ENCODE data around the gene KIF25.

The KIF25 gene, protein sequence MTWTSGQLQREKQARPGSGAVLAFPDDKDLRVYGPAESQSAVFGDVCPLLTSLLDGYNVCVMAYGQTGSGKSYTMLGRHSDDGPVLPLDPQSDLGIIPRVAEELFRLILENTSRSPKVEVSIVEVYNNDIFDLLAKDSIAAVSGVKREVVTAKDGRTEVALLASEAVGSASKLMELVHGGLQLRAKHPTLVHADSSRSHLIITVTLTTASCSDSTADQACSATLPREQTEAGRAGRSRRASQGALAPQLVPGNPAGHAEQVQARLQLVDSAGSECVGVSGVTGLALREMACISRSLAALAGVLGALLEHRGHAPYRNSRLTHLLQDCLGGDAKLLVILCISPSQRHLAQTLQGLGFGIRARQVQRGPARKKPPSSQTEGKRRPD

DNA sequence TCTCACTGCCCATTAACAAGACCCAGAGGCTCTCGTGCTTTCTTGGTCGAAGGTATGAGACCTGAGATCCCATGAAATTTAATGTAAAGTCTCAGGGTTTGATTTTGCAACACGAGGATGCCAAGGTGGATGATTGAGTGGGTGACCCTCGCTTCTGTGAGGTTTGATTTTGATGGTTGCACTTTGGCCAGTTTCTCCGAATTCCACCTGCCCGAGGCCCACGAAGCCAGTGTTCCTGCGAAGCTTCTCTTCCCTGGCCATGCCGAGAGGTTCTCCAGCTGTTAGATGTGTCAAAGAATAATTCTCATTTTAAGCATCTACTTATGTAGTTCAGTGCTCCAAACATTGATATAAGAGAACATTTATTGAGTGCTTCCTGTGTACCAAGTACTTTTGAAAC lies at the start of gene KIF25:
Gene KIF25 (plus strand): TSS at position 30 of the 400 bp plus-strand sequence. CDS start 31,915 bp downstream, outside the sequence.
- no peak for DNase-seq (ENCODE audit: low read depth, low spot score)

DNA sequence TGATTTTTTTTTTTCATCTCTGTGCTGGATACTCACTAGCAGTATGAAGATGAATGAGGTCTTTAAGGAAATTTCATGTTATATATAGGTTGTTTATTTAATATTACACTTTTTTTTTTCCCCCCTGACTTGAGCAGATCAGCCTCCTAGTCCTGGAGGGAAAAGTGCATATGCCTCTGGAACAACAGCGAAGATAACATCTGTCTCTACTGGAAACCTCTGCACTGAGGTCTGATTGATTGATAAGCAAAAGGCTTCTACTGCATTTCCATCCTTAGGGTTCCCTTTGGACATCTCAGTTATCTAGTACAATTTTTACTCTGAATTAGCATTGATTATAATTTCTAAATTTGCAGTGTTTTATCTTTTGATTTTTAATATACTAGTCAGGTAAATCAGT lies 49.8 kb upstream of the KIF25 start:
- no peak for DNase-seq (ENCODE audit: low read depth, low spot score)

DNA sequence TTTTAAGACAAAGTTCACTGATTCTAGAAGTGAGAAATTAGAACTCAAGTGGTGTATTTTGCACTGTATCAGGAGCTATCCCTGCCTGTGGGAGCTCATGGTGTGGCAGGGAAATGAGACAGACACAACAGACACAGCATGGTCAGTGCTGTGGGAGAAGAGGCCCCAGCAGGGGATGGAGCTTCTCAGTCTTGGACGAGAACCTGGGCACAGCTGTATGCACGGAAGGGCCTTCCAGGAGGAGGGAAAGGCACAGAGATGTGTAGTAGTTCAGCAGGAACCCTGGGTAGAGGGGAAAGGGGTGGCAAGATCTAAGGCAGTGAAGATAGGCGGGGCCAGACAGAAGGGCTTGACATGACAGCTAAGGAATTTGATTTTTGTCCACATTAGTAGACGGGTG lies 48.8 kb upstream of the KIF25 start:
- no peak for DNase-seq (ENCODE audit: low read depth, low spot score)

DNA sequence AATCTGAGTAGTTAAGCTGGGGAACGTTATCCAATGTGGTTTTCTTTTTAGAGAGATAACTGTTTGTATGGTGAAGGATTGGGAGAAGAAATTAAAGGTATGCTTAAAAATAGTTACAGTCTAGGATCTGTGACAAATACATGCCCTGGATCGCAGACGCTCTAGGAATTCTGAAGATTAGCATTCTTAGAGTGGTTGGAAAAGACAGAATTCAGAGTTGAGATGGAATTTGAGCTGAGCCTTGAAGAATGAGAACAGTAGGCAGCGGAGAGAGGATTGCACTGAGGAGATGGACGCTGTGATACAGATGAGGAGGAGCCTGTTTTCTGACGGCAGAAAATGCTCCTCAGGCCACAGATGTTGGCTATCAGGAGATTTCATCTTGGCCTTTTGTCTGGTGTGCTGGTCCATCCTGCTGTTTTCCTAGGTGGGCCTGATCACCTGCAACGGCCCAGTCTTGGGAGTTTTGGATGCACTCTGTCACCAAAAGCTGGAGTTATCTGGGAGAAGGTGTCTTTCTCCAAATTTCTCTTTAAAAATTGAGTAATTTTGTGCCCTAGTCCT lies 48.3 kb upstream of the KIF25 start:
- peak; percentile 42 for DNase-seq (ENCODE audit: low read depth, low spot score)

DNA sequence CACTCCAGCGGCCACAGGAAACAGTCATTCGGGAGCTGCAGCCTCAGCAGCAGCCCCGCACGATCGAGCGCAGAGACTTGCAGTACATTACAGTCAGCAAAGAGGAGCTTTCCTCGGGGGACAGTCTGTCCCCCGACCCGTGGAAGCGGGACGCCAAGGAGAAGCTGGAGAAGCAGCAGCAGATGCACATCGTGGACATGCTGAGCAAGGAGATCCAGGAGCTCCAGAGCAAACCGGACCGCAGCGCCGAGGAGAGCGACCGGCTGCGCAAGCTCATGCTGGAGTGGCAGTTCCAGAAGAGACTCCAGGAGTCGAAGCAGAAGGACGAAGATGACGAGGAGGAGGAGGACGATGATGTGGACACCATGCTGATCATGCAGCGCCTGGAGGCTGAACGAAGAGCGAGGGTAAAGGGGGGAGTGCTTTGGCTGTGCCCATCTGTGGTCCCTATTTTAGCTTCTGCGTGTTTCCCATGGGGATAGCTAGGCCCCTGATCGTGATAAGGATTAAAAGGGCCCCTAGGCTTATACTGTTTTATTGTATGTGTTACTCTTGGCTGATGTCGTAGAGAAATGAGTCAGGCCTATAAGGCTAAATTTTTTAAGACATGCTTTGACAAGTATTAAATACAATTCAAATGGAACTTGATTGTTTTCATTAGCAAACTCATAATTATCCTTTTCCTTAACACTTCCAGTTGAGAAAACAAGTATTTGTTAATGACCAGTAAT lies 45.5 kb upstream of the KIF25 start:
- DNase-seq (ENCODE audit: low read depth, low spot score), result no peak

DNA sequence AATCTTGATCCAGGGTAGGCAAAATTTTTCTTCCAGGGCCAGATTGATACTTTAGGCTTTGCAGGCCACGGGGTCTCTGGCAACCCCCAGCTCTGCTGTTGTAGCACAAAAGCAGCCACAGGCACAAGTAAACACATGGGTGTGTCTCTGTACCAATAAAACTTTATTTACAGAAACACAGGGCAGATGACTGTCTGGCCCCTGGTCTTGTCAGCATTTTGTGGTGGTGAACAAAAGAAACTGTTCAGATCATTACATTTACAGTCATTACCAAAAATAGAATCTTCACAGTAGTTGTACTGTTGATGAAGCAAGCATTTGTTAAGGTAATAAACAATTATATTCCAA lies 45.0 kb upstream of the KIF25 start:
- no peak for DNase-seq (ENCODE audit: low read depth, low spot score)

DNA sequence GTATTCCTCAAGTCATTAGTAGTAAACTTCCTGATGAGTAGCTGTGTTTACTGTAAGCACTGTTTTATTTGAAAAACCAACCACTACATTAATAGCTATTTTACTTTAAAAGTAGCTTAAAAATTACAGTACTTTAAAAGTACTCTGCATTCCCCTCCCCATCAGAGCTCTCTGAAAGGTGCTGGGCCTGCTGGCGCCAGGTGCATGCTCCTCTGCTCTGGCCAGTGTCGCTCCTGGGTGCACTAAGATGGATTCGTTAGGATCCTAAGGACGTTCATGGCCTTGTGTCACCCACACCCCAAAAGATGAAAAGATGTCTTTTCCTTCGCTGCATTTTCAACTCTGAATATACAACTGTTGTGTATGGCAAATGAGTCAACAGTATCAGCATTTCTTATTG lies 43.9 kb upstream of the KIF25 start:
- DNase-seq (ENCODE audit: low read depth, low spot score), result no peak

DNA sequence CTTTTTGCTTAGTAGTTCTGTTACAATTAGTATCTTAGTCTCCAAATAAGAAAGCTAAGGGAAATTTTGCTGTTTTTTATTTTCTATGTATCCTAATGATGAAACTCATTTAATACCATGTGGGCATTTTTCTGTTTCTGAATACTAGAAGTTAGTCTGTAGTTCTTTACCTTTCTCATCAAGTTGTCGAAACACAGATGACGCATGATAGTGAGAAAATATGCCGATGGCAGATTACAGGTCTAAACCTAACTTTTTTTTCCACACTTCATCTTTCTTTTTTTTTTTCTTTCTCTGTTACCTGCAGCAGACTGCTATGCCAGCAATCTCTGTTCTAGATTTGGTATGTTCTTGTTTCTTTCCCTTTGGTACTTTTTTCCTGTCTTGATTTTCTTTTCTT lies 43.3 kb upstream of the KIF25 start:
- no peak for DNase-seq (ENCODE audit: low read depth, low spot score)

DNA sequence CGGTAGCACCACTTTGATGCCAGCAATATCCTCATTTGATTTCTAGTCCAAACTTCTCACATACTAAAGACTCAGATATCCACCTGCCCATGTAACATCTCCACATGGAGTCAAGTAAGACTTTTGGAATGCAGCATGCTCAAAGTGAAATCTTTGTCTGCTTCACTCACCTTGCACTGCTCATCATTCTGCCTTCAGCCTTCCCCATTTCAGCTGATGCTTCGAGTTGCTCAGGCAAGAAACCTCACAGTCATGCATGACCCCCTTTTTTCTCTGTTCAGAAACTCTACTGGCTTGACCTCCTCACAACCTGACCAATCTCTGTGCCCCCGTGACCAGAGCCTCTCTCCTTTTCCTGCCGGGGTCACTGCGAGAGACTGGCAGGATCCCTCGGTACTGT lies 41.0 kb upstream of the KIF25 start:
- DNase-seq (ENCODE audit: low read depth, low spot score), result no peak

DNA sequence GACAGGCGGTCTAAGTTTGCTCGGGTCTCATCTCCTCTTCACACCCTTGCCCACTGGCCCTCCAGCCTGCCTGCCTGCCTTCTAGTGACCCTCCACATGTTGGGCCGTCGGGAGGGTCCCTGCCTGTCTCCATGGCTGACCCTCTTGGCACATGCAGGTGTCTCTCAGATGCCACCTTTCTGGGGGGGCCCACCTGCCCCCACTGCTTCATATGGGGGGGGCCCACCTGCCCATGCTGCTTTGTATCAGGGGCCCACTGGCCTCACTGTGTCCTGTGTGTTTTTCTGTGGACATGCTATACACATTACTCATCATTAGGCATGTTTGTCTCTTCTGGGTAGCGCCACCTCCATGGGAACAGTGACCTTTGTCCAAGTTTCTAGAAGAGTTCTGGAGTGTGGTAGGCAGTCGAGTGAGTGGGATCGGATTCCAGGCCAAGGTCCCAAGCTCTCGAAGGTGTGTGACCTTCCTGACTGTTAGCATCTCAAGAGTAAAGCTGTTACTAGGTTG lies 40.4 kb upstream of the KIF25 start:
- peak; percentile 48 for DNase-seq (ENCODE audit: low read depth, low spot score)

DNA sequence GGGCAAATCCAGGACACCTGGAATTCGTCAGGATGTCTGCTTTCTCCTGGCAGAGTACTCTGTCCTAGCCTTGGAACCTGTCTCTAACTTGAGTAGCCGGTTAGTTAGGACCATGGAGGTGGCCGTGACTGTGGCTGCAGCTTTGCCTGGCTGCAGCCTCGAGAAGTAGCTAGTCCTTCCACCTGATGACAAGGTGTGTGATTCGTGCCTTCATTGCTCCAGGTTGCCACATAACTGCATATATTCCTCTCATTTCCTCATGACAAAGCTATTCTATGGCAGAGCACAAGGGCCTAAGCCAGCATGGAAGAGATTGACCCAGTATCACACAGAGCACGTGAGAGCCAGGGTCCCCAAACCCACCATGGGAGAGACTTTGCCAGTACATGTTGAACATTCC lies 39.8 kb upstream of the KIF25 start:
- DNase-seq (ENCODE audit: low read depth, low spot score), result no peak

DNA sequence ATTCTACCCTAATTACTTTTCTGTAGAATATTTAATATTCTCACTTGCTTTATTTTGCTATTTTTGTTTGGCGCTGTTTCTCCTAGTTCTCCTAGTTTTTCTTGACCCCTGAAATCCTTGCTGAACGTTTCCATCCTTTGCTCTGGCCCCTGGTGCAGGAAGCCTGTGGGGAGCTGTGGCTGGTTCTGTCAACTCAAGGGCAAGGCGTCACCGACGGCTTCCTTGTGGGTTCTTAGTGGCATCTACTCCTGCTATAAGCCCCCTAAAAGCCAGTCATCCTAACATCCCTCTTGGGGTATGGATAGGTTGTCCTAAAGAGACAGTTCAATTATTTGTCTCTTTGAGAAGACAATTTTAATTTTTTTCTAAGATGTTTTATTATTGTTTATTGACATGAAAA lies 36.9 kb upstream of the KIF25 start:
- DNase-seq (ENCODE audit: low read depth, low spot score), result no peak

DNA sequence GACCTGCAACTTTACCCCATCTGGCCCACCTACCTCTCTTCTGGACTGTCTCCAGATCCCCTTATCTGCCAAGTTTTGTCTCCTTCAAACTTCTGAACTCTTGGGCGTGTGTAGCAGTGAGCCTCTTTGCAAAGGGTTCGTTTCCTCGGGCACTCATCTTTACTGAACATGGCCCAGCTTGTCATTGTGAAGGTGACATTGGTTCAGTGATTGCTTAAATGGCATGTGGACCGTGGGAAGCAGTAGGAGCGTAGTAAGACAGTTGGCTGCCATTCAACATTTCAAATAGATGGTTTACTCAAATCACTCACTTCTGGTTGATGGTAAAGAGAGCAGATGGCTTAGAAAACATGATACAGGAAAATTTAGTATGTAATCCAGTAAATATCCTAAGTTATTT lies 34.8 kb upstream of the KIF25 start:
- no peak for DNase-seq (ENCODE audit: low read depth, low spot score)

DNA sequence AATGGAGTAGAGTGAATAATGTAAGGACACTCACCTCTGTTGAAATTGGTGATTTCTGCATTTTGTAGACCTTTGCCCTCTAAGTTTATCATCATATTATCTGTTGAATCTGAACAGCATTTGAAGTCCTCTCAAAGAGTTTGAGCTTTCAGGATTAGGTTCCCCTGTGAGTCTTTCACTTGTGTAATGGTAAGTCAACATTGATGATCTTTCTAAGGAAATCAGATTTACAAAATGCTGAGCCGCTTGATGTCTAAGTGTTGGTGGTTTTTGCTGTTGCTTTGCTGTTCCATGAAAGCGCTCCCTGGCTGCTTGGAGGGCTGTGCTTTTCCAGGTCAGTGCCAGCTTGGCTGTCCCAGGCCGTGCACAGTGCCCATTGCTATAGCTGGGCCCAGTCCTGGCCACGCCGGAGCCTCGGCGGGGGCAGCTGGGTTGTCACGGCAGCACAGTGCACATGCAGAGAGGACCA lies 33.8 kb upstream of the KIF25 start:
- DNase-seq (ENCODE audit: low read depth, low spot score), result no peak

DNA sequence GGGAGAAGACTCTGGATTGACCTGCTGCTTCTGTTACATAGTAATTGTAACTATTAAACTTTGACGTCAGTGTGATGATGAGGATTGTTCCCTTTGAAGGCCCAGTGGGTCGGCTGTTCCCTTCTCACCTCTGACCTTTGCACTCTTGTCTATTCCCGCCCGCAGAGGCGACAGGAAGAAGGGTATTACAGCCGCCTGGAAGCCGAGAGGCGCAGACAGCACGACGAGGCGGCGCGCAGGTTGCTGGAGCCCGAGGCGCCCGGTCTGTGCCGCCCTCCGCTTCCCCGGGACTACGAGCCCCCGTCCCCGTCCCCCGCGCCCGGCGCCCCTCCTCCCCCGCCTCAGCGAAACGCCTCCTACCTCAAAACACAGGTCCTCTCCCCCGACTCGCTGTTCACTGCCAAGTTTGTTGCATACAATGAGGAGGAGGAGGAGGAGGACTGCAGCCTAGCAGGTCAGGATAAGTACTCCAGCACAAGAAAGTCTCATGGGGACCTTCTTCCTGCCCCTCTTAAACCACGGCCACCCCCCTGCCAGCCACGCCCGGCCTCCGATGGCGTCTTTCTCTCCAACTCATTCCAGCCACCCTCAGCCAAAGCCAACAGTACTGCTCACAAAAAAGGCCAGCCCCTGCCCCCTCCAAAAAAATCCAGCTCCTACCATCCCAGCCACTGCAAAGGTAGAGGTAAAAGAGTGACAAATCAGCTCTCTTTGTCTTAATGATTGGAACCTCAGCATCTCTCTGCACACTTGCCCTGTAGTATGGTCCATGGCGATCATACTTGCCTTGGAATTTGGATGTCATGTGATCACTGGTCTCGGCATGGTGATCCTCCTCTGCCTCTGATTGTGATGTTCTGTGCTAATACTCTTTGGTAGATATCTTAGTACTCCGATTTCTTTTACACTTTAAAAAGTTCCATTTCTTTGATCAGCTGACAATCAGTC lies 31.6 kb upstream of the KIF25 start:
- DNase-seq (ENCODE audit: low read depth, low spot score), result no peak

DNA sequence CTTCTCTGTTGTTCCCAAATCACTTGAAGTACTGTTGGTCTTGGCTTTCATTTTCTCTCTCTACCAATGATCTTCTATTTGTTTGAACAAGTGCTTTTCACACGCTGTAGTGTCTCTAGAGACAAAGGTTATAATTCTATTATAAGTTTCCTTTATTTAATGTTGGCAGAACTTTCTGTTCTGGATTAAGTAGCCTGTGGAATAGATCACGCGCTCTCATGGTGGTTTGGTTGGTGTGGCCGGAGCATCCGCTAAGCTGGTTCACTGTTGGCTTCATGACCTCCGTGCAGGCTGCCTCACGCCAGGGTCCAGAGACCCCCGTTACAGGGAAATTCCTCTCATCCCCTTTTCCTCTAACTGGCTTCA lies 30.9 kb upstream of the KIF25 start:
- DNase-seq (ENCODE audit: low read depth, low spot score), result no peak

DNA sequence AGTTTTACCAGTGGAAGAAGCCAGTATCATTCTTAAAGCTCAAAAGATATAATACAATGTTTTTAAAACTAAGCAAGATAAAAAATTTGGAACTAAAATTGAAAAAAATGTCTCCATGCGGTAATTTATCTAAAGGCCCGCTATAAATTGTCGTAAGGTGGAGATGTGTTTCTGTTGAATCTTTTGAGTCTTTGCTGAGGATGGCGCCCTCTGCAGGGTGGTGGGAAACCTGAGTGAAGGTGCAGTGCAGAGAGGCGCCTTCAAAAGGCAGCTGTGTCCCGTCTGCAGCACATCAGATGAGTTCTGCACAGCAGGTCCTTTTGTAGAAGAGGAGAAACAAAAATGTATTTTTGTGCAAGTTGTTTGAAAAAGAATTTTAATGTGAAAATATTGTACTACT lies 29.4 kb upstream of the KIF25 start:
- DNase-seq (ENCODE audit: low read depth, low spot score), result no peak

DNA sequence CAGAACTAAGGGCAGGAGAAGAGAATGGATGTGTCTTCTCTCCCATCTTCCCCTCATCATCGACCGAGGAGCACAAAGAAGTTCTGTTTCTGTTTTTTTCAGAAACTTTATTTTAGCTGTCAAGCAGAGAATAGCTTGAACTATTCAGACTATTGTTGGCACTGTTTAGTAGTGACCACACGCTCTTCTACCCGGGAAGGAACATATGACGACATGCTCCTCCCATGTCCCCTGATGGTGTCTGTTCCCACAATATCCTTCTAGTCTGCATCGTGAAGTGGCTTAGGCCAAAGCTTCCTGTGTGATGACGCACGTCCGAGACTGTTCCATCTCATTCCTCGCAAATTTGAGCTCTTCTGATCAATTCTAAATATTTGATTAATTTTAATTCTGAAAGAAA lies 27.2 kb upstream of the KIF25 start:
- DNase-seq (ENCODE audit: low read depth, low spot score), result peak; percentile 21

DNA sequence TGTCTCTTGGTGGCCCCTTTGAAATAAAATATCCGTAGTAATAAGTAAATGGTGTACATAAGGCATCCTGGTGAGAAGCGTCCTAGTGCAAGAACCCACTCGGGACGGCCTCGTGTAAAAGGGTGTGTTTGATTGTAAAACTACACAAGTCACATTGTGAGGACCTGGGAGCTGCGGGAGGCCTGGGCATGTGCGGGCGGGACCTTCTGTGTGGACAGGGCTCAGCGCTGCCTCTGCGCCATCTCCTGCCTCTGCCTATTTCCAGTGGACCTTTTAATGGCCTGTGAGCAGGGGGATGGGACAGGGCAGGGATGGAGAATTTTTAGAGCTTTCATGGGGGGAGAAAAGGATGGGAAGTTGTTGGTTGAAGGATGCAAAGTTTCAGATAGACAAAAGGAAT lies 25.3 kb upstream of the KIF25 start:
- no peak for DNase-seq (ENCODE audit: low read depth, low spot score)

DNA sequence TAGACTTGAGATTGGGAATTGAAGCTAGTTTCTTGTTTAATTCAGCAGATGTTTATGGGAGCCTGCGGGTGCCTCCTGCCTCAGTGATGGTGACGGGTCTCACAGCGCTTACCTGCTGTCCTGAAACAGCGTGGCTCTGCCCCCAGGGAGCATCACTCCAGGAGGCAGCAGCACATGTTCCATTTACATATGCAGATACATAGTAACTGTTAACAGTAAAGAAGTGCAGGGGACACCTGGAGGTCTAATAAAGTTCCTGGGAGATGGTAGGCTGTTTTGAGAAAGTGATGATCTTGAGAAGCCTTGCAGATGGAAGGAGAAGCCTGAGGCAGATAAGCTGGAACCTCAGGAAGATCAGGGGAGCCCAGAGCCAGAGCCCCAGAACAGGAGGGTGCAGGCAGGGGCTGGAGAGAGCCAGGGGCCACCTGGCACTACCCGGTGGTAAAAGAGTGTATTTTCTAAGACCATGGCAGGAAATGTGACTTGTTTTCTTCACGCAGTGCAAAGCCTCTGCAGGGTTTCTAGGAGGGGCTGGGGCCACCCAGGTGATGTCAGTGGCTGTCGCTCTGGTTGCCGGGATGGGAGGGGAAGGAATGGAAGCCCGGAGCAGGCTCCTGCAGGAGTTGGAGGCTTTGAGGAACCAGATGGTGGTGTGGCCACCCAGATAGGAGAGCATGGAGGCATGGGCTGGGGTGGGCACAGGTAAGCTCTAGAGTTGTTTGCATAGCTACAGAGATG lies 24.2 kb upstream of the KIF25 start:
- no peak for DNase-seq (ENCODE audit: low read depth, low spot score)

All from astrocyte of the hippocampus (primary cell).